ENCODE results near the gene MKNK2.

DNA sequence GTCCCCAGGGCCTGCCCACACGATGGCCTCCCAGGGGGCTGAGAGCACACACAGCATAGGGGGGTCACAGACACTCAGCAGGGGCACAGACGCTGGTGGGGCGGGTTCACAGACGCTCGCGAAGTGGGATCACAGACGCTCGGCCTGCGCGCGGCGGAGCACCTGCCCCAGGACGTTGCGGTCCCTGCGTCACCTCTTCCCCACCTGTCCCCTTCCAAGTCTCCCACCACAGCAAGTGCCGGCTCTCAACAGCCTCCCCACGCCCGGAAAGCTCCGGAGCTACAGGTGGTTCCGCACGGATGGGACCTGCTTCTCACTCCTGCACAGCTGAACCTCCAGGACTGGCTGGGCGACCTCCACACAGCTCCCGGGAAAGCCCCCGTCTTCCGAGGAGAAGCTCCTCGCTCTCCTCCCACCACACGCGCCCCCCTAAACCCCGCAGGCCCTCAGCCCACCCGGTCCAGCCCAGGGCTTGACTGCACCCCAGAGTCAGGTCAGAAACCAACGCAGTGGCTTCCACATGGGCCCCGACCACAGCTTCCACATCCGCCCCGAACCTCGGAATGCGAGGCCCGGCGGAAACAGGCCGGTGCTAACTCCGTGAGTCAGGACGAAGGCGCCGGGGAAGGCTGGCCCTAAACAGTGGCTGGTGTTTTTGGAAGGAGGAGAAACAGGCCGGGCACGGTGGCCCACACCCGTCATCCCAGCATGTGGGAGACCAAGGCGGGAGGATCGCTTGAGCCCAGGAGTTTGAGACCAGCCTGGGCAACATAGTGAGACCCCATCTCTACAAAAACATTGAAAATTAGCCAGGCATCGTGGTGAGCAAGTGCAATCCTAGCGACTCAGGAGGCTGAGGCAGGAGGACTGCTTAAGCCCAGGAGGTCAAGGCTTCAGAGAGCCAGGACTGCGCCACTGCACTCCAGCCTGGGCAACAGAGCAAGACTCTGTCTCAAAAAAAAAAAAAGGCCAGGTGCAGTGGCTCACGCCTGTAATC is 52.0 kb downstream of the MKNK2 start:
- TF ChIP-seq, protein P1, sequence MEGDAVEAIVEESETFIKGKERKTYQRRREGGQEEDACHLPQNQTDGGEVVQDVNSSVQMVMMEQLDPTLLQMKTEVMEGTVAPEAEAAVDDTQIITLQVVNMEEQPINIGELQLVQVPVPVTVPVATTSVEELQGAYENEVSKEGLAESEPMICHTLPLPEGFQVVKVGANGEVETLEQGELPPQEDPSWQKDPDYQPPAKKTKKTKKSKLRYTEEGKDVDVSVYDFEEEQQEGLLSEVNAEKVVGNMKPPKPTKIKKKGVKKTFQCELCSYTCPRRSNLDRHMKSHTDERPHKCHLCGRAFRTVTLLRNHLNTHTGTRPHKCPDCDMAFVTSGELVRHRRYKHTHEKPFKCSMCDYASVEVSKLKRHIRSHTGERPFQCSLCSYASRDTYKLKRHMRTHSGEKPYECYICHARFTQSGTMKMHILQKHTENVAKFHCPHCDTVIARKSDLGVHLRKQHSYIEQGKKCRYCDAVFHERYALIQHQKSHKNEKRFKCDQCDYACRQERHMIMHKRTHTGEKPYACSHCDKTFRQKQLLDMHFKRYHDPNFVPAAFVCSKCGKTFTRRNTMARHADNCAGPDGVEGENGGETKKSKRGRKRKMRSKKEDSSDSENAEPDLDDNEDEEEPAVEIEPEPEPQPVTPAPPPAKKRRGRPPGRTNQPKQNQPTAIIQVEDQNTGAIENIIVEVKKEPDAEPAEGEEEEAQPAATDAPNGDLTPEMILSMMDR (conservative IDR thresholded peaks at IDR 0.05 in 1 of 2, IDR thresholded peaks at IDR 0.05 in 1 of 2; ENCODE audit: low read depth in 1 of 2, low read length in 2 of 2): no peak
- TF ChIP-seq EZH2 (IDR thresholded peaks at IDR 0.05; ENCODE audit: low read length, missing control alignments): no peak

Measured in fibroblast of lung (primary cell).